Stimulated activated CD4-positive, alpha-beta T cell treated with anti-CD3 and anti-CD28 coated beads, Interleukin-4, amount 100 ng/mL, for 48 hours (primary cell): Measurements from ENCODE around the gene BFAR.

Source experiments
- DNase-seq, 2 donors: peaks; one replicate each; pipeline ENCODE4 v3.0.0-alpha.2; 2020; ENCODE audit warnings: low read depth in 2 of 2

BFAR gene, protein sequence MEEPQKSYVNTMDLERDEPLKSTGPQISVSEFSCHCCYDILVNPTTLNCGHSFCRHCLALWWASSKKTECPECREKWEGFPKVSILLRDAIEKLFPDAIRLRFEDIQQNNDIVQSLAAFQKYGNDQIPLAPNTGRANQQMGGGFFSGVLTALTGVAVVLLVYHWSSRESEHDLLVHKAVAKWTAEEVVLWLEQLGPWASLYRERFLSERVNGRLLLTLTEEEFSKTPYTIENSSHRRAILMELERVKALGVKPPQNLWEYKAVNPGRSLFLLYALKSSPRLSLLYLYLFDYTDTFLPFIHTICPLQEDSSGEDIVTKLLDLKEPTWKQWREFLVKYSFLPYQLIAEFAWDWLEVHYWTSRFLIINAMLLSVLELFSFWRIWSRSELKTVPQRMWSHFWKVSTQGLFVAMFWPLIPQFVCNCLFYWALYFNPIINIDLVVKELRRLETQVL

DNA sequence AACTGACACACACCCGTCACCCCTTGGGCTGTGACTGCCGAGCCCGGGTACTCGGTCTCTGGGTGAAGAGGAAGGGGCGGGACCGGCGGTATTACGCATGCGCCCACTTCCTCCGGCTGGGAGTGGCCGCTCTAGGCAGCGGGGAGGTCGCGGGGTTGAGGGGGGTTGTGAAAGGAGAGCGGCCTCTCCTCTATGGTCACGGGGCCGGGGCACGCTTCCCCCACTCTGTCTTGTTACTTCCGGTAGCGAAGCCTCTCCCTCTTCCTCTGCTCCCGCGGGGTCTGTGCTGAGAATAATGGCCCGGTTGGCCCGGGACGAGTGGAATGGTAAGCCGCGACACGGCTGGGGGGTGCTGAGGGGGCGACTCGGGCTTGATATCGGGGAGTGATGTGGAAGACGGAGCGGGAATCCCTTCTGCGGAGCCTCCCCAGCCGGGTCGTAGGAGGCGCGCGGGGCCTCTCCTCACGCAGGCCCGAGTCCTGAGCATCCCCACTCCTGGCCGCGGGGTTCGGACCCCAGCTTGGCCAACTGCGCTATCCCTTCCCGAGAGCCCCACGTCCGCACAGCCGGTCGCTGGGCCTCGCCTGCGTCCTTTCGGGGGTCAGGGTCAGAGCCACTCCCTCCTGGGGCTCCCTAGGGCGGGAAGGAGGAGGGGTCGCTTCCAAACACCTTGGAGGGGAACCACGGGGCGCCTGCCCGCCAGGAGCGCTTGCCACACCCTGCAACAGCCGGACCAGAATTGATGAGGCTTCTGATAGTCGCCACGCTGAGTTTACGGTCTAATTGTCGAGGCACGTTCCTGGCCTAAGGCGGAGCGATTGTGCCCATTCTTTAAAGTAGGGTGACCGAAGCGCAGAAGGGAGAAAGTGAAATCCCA, at the start of gene BFAR:
Gene BFAR, plus strand, starts transcription at position 259 of the 877 bp plus-strand sequence. CDS start 11,396 bp downstream, outside the sequence.
- peak; percentile 98 for DNase-seq

GRCh38 chr16:14585287-14585686, 47.5 kb upstream of the BFAR start:
- DNase-seq = no peak

DNA sequence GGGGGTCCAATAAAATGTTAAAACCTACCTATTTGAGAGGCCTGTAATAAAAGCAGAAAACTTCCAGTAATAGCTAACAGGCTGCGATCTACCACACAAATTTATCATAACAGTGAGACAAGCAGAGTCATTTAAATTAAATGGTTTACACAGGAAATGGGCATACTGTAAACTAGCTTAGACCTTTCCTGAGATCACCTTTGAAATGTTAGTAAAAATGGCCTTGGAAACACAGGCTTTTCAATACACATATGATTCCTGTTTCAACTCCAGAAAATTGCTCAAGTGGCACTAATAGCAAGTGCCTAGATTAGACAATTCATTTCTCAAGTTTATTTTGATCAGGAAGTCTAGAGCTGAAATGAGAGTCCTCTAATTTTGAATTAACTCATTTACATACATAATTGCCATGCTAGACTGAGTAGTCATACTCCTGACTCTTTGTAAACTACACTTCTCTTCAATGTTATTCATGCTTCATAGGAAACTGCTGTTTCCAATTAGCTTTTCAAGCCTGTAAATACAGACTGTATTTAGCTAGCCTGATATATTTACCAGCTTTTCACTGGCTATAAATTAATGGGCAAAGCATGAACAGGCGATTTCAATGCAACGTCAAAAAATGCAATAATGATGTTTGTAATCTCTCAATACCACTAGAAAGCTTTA, 46.0 kb upstream of the BFAR start:
- no peak for DNase-seq

- DNase-seq = no peak
Measured at GRCh38 chr16:14600164-14600563, 32.6 kb upstream of the BFAR start.

GRCh38 chr16:14602443-14602963, 30.2 kb upstream of the BFAR start:
- DNase-seq = no peak

DNA sequence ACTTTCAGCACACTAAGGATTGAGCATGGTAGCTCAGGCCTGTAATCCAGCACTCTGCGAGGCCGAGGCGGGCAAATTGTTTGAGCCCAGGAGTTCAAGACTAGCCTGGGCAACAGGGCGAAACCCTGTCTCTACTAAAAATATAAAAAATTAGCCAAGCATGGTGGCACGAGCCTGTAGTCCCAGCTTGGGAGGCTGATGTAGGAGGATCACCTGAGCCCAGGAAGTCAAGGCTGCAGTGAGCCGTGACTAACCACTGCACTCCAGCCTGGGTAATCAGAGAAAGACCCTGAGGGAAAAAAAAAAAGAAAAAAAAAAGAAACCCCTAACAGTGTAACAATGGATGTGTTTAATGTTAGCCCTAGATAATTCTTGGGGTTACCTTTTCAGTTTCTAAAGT, 26.6 kb upstream of the BFAR start:
- no peak for DNase-seq

GRCh38 chr16:14608111-14608566, 24.6 kb upstream of the BFAR start:
- DNase-seq = no peak

DNA sequence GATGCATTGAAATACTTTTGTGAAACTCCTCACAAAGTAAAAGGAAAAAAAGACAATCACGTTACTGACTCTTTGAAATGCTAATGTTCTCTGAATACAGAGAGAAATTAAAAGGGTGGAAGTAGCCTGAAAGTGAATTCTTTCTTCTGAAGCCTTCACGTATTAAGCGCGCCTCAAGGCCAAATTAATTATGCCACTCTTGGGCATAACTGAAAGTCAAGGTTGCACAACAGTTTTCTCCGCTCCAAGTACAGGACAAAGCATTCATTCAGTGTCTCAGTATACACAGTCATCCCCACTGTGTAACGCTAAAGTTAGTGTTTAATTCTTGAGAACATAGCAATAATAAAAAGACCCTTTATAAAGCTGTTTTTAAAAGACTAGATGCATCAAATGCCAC, 24.1 kb upstream of the BFAR start:
- DNase-seq = no peak

GRCh38 chr16:14609716-14610115, 23.0 kb upstream of the BFAR start:
- DNase-seq = no peak

DNA sequence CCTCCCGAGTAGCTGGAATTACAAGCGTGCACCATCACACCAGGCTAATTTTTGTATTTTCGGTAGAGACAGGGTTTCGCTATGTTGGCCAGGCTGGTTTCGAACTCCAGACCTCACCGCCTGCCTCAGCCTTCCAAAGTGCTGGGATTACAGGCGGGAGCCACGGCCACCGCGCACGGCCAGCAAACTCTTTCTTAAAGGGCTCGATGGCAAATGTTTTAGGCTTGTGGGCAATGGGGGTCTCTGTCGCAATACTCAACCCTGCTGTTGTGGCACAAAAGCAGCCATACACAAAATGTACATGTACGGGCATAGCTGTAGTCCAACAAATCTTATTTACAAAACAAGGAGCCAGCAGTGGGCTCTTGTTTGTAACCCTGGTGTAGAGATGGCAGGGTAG, 21.1 kb upstream of the BFAR start:
- no peak for DNase-seq

DNA sequence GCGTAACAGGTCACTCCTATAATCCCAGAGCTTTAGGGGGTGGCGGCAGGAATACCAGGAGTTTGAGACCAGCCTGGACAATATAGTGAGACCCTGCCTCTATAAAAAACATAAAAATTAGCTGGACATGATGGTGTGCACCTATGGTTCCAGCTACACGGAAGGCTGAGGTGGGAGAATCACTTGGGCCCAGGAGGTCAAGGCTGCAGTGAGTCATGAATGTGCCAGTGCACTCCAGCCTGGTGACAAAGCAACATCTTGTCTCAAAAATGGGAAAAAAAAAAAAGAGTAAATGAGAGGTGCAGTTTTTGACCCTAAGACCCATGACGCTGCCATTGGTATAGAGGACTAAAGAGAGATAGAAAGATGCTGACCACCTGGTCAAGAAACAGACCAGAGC, 18.8 kb upstream of the BFAR start:
- no peak for DNase-seq

DNA sequence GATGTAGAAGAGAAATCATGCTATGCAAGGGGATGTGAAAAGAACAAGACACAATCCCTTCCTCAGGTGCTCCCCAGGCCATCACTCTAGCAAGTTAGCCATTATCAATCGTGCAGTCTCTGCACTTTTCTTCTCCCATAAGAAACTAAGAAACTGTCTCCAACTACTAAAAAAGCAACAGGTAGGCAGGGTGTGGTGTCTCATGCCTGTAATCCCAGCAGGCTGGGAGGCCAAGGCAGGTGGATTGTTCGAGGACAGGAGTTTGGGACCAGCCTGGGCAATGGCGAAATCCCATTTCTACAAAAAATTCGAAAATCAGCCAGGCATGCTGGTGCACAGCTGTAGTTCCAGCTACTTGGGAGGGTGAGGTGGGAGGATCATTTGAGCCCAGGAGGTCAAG, 16.5 kb upstream of the BFAR start:
- no peak for DNase-seq

DNA sequence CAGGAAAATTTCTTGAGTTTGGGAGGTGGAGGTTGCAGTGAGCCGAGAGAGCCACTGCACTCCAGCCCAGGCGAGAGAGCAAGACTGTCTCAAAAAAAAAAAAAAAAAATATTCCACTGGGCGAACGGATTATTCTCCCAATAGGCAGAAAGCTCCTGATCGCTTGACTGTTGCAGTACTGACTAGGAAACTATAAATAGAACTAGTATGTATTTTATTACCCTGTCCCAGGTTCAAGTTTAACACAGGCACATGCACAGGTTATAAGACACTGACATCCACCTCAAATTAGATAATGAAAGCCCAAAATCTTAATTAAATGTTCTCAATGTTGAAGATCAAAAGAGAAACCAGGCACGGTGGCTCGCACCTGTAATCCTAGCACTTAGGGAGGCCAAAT, 14.2 kb upstream of the BFAR start:
- DNase-seq = no peak

DNA sequence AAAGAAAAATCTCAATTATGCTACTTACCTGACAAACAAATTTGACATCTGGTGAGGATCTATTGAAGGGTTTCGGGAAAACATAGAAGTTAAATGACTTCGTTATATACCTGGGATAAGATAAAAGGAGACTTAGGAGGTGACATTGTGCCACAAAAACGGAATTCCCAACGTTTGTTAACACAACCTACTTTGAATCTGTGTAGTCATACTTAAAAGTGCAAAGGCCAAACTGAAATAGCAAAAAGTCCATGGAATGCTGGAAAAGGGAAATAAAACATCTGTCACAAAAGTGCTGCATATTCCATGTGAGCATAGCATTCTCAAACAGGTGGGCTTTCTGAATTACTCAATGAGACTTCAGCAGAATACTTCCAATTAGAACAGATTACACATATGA, 5.7 kb upstream of the BFAR start:
- DNase-seq = no peak

GRCh38 chr16:14628806-14629611, 3.7 kb upstream of the BFAR start:
- peak in 1 of 2 donors; percentile 8 for DNase-seq

GRCh38 chr16:14629612-14629918, 3.2 kb upstream of the BFAR start:
- no peak for DNase-seq

DNA sequence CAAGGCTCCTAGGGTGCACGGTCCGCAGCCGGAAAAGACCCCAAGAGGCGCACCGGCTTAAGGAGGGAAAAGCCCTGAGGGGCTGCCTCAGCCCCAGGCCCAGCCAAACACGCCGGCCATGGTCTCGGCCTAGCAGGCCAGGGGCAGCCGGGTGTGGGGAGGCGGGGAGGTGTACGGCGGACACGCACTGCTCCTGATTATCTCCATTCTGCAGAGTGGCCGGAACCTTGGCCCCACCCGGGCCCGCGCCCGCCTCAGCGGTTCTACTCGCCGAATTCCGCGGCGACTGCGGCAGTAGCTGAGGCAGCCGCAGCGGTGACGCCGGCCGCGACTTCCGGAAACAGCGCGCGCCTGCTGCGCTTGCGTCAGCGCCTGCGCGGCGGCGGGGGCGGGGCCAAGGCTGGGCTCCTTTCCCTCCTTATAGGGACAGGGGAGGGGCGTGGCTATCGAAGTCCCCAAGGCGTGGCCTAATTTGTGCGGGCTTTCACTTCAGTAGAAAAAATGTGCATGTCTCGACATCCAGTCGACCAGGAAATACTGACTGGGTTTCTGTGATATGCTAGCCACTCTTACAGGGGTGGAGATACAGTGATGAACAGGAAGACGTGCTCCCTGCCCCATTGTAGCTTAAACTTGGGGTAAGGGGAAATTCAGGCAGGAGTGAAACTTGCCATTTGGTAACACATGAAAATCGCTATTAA, 2.7 kb upstream of the BFAR start, which contains the start of gene PARN:
Gene PARN, minus strand, starts transcription at position 342 of the 701 bp plus-strand sequence. Its CDS starts 135 bp downstream, at position 207.
- peak; percentile 97 to 98 for DNase-seq

DNA sequence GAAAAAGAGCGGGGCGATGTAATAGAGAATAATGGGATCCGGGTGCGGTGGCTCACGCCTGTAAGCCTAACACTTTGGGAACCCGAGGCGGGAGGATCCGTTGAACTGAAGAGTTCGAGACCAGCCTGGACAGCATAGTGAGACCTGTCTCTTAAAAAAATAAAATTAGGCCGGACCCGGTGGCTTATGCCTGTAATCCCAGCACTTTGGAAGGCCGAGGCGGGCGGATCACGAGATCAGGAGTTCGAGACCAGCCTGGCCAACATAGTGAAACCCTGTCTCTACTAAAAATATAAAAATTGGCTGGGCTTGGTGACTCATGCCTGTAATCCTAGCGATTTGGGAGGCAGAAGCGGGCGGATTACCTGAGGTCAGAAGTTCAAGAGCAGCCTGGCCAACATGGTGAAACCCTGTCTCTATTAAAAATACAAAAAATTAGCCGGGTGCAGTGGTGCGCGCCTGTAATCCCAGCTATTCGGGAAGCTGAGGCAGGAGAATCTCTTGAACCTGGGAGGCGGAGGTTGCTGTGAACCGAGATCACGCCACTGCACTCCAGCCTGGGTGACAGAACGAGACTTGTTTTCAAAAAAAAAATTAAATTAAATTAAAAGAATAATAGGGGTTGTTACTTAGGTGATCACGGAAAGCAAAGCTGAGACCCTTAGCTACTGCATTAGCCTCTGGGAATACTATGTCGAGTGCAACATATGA, 2.0 kb upstream of the BFAR start:
- DNase-seq = peak in 1 of 2 donors; percentile 2

DNA sequence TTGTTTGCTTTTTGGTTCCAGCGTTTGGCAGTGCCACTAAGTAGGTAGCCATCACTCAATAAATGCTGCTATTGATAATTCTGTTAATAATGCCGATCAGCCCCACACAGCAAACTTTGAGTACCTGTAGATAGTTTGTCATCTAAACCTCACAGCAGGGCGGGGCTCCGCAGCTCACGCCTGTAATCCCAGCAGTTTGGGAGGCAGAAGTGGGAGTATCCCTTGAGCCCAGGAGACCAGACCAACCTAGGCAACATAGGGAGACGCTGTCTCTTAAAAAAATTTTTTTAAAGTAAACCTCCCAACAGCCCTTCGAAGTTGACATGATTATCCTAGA, 1.6 kb downstream of the BFAR start:
- no peak for DNase-seq
